T-helper 1 cell treated with Interleukin-12 subunit alpha and Interleukin-12 subunit beta and Interleukin-4 antibody, amounts not matched to agents 30 μg/mL and 1 μg/mL, for 36 hours (primary cell): ENCODE results near the gene CNPY1.

Experiments used
- H3K27ac Mint-ChIP-seq: one replicate; pipeline ENCODE4 v1.8.0; 2021; ENCODE audit warnings: mild to moderate bottlenecking, mixed read lengths
- H3K27me3 Mint-ChIP-seq: one replicate; pipeline ENCODE4 v1.8.0; 2021; ENCODE audit warnings: low read depth, mixed read lengths
- H3K36me3 Mint-ChIP-seq: one replicate; pipeline ENCODE4 v1.8.0; 2021; ENCODE audit warnings: low read depth, mixed read lengths
- H3K4me1 Mint-ChIP-seq: one replicate; pipeline ENCODE4 v1.8.0; 2021; ENCODE audit warnings: low read depth, mixed read lengths
- H3K4me3 Mint-ChIP-seq: one replicate; pipeline ENCODE4 v1.8.0; 2021; ENCODE audit warnings: mild to moderate bottlenecking, moderate library complexity, mixed read lengths
- H3K9me3 Mint-ChIP-seq: one replicate; pipeline ENCODE4 v1.8.0; 2021; ENCODE audit warnings: mixed read lengths

CNPY1 gene

GRCh38 chr7:155584763-155585531, 38.6 kb upstream of the CNPY1 start:
- Mint-ChIP-seq H3K9me3 (no peaks in the 10 kb centered on the region), H3K4me3 (no peak overlapping the region), H3K27ac (no peak overlapping the region), H3K36me3 (no peaks in the 10 kb centered on the region), H3K4me1 (no peaks in the 10 kb centered on the region), H3K27me3 (peaks cover 33% of the 10 kb centered on the region)

- Mint-ChIP-seq H3K4me1 (no peaks in the 10 kb centered on the region), H3K9me3 (no peaks in the 10 kb centered on the region), H3K4me3 (no peak overlapping the region), H3K36me3 (no peaks in the 10 kb centered on the region), H3K27ac (no peak overlapping the region), H3K27me3 (peaks cover 33% of the 10 kb centered on the region)
These were observed 37.9 kb upstream of the CNPY1 start for GRCh38 chr7:155584261-155584660.

- no peaks in the 10 kb centered on the region for H3K36me3 Mint-ChIP-seq
- H3K4me1 Mint-ChIP-seq = no peaks in the 10 kb centered on the region
- H3K27me3 Mint-ChIP-seq = peaks cover 33% of the 10 kb centered on the region
- no peaks in the 10 kb centered on the region for H3K9me3 Mint-ChIP-seq
- H3K4me3 Mint-ChIP-seq = no peak overlapping the region
- no peak overlapping the region for H3K27ac Mint-ChIP-seq
These were observed 37.3 kb upstream of the CNPY1 start for GRCh38 chr7:155583636-155584035.

DNA sequence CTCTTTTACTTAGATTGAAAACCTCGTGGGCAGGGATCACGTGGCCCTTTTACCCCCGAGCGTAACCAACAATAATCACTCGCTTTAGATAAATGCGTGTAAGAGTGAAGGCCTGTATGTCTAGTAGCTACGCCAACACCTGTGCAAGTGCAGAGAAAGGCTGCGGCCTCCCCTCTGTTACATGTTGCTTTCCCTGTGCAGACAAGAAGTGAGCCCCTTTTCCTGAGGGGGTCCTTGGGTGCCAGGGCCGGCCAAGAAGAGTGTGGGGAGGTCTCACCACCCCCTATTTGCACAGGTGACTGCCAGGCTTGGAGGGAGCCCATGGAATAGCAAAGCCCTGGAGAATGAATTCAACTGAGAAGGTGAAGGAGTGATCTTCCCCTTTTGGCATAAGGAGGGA, 35.6 kb upstream of the CNPY1 start:
- H3K4me3 Mint-ChIP-seq = no peak overlapping the region
- H3K9me3 Mint-ChIP-seq = no peaks in the 10 kb centered on the region
- H3K36me3 Mint-ChIP-seq = no peaks in the 10 kb centered on the region
- no peaks in the 10 kb centered on the region for H3K4me1 Mint-ChIP-seq
- no peak overlapping the region for H3K27ac Mint-ChIP-seq
- H3K27me3 Mint-ChIP-seq = peaks cover 29% of the 10 kb centered on the region

DNA sequence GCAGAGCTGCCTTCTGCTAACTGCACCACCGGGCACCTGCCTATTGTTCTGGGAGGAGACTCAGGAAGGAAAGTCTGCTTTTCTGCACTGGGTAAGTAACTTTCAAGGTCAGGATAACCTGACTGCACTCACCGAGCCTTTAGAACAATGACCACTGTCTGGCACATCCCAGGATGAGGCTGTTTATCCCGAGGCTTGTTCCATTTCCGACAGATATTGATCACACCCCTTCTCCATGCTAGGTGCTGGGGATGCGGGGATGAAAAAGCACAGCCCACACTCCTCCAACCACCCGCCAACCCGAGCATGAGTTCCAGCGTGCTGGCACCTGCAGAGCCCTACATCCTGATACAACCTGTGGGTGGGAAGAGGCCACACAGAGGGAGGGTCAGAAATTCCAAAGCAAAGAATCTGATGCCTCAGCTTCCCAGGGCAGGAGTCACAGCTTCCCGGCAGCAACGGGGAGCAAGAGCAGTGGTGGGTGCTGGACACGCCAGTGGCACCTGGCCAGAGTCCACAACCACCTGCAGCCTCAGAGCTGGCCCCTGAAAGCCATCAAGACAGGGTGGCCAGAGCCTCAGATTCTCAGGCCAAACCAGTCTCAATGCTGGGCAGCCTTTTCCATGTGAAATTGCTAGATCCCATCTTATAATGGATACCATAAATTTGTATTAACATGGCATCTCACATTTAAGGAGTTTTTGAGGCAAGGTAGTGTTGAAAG, 34.9 kb upstream of the CNPY1 start:
- peaks cover 22% of the 10 kb centered on the region for H3K27me3 Mint-ChIP-seq
- H3K36me3 Mint-ChIP-seq = no peaks in the 10 kb centered on the region
- no peak overlapping the region for H3K27ac Mint-ChIP-seq
- no peak overlapping the region for H3K4me3 Mint-ChIP-seq
- H3K9me3 Mint-ChIP-seq = no peaks in the 10 kb centered on the region
- no peaks in the 10 kb centered on the region for H3K4me1 Mint-ChIP-seq

DNA sequence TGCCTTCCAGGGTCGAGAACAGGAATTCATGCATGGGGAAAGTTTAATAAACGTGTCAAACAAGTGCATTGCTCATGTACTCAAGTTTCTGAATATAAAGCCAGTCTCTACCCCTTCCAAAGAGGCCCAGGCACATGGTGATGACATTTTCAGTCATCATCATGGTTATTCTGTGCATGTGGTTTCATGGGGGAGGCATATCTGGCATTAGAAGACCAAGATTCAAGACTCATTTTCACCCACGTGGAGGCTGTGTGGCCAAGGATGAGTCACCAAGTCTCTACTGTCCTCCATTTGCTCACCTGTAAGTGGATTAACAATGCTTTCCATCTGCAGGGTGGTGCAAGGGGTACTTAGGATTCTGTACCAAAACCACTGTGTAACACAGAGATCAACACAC, 34.0 kb upstream of the CNPY1 start:
- Mint-ChIP-seq H3K36me3 (no peaks in the 10 kb centered on the region), H3K9me3 (no peaks in the 10 kb centered on the region), H3K4me3 (no peak overlapping the region), H3K27ac (no peak overlapping the region), H3K4me1 (no peaks in the 10 kb centered on the region), H3K27me3 (peaks cover 16% of the 10 kb centered on the region)

GRCh38 chr7:155579565-155579964, 33.2 kb upstream of the CNPY1 start:
- H3K9me3 Mint-ChIP-seq = no peaks in the 10 kb centered on the region
- no peak overlapping the region for H3K27ac Mint-ChIP-seq
- peaks cover 8% of the 10 kb centered on the region for H3K27me3 Mint-ChIP-seq
- H3K36me3 Mint-ChIP-seq = no peaks in the 10 kb centered on the region
- no peaks in the 10 kb centered on the region for H3K4me1 Mint-ChIP-seq
- H3K4me3 Mint-ChIP-seq = no peak overlapping the region

- Mint-ChIP-seq H3K27ac (no peak overlapping the region), H3K4me3 (no peak overlapping the region), H3K9me3 (no peaks in the 10 kb centered on the region), H3K36me3 (no peaks in the 10 kb centered on the region), H3K27me3 (peaks cover 5% of the 10 kb centered on the region), H3K4me1 (no peaks in the 10 kb centered on the region)
These were observed 31.7 kb upstream of the CNPY1 start for GRCh38 chr7:155578016-155578415.

- Mint-ChIP-seq H3K4me3 (no peak overlapping the region), H3K9me3 (no peaks in the 10 kb centered on the region), H3K36me3 (no peaks in the 10 kb centered on the region), H3K27ac (no peak overlapping the region), H3K27me3 (peaks cover under 1% of the 10 kb centered on the region), H3K4me1 (no peaks in the 10 kb centered on the region)
These were observed 31.1 kb upstream of the CNPY1 start for GRCh38 chr7:155577509-155577905.

DNA sequence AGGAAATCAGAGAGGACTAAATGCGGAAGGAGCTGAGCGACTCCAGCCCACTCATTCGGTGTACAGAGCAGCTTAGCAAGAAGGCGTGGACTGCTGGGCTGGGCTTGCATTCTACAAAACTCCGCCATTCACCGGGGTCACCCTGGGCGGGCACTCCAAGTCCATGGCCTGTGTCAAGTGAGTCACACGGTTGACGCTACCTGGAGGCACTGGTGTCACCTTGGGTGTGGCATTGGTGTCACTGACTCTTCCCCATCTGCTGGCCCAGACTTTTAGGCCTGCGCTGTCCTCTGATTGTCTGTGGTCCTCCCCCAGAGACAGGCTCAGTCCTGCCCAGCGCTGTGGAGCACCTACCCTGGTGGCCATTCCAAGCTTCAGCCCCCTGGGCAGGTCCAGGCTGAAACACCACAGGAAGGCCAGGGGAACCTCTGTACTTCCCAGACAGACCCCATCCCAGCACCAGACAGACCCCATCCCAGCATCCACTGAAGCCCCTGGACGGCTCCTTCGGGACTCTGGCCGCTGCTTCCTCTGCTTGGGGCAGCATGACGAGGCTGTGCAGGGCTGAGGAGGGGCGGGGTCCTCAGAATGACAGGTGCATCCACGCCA, 30.6 kb upstream of the CNPY1 start:
- Mint-ChIP-seq H3K27ac (no peak overlapping the region), H3K9me3 (no peaks in the 10 kb centered on the region), H3K4me1 (no peaks in the 10 kb centered on the region), H3K27me3 (no peaks in the 10 kb centered on the region), H3K36me3 (no peaks in the 10 kb centered on the region), H3K4me3 (no peak overlapping the region)

- Mint-ChIP-seq H3K9me3 (no peaks in the 10 kb centered on the region), H3K27me3 (no peaks in the 10 kb centered on the region), H3K27ac (no peak overlapping the region), H3K4me3 (no peak overlapping the region), H3K36me3 (no peaks in the 10 kb centered on the region), H3K4me1 (no peaks in the 10 kb centered on the region)
These were observed 30.1 kb upstream of the CNPY1 start for GRCh38 chr7:155576416-155576815.

DNA sequence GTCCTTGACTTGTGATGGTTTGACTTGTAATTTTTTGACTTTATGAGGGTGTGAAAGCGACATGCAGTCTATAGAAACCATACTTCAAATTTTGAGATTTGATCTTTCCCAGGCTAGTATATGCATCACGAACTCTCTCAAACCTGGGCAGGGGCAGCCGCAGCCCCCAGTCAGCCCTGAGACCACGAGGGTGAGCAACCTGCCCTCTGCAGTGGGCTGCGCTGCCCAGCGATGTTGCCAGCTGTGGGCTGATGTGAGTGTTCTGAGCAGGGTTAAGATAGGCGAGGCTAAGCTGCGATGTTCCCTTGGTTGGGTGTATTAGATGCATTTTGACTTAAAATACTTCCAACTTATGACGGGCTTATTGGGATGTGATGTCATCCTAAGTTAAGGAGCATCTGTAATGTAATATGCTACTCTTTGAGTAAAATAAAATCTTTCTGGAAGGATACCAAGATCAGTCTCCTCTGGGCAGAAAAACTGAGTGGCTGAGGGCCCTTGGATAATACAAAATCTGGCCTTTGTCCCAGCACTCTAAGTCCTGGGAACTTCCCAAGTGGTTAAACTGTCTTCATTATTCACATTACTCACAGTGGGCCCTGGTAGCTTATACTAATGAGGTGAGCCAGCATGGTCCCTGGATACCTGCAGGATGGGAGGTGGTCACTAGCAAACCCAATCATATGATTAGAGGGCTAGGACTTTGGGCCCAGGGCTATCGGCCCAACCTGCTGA, 28.4 kb upstream of the CNPY1 start:
- H3K36me3 Mint-ChIP-seq = no peaks in the 10 kb centered on the region
- H3K27ac Mint-ChIP-seq = no peak overlapping the region
- no peaks in the 10 kb centered on the region for H3K27me3 Mint-ChIP-seq
- no peaks in the 10 kb centered on the region for H3K9me3 Mint-ChIP-seq
- H3K4me1 Mint-ChIP-seq = no peaks in the 10 kb centered on the region
- H3K4me3 Mint-ChIP-seq = no peak overlapping the region

DNA sequence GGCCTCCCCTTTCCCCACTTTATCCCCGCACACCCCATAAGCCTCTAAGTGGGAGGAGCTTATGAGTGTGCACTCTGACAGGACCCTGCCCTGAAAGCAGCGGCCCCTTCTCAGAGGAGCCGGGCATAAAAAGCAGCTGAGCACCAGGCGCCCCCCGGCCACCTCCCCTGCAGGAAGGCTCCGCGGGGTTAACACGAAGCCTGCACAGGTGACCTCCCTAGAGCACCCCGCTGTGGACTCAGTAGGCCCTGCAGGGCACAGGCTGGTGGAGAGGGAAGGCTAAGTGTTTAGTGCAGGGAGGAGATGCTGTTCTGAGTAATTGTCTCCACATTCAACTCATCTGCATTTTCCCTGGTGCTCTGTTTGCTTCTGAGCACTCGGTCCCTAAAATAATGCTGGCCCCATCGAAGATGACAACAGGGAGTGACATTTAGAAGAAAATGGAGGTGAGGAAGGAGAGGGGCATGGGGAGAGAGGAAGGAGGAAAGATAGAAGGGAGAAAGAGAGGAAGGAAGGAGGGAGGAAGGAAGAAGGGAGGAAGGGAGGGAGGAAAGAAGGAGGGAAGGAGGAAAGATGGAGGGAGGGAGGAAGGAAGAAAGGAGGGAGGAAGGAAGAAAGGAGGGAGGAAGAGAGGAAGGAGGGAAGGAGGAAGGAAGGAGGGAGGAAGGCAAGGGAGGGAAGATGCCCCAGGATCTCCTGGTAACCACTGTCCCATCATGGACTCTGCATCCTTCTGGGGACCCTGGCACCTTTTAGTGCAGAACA, 25.4 kb upstream of the CNPY1 start:
- H3K27ac Mint-ChIP-seq = no peak overlapping the region

GRCh38 chr7:155570991-155571390, 24.6 kb upstream of the CNPY1 start:
- Mint-ChIP-seq H3K27ac (no peak overlapping the region), H3K36me3 (no peaks in the 10 kb centered on the region), H3K4me1 (no peaks in the 10 kb centered on the region), H3K4me3 (no peak overlapping the region), H3K27me3 (no peaks in the 10 kb centered on the region), H3K9me3 (no peaks in the 10 kb centered on the region)

More for the DNA sequence above, 25.4 kb upstream of the CNPY1 start:
- H3K4me3 Mint-ChIP-seq = no peak overlapping the region
- no peaks in the 10 kb centered on the region for H3K36me3 Mint-ChIP-seq
- no peaks in the 10 kb centered on the region for H3K4me1 Mint-ChIP-seq
- no peaks in the 10 kb centered on the region for H3K9me3 Mint-ChIP-seq
- no peaks in the 10 kb centered on the region for H3K27me3 Mint-ChIP-seq
